Astrocyte (in vitro differentiated cells and primary cell): Measurements from ENCODE around the gene RASA2. TPM values are rescaled to one million over a fixed set of nuclear protein-coding genes. Genes with fewer than 3 reads are reported as not detected.

Experiments used
- DNase-seq: peaks from one replicate; pipeline ENCODE4 v3.0.0-alpha.2; 2010; ENCODE audit warnings: low read depth
- FAIRE-seq: peaks from 2 replicates; lab custom pipeline; 2011; peaks lifted over from hg19 to GRCh38; lab: Jason Lieb, UNC
- H2AFZ ChIP-seq: 2 replicates; pipeline ENCODE4 v1.6.0; 2012; ENCODE audit warnings: low read depth, low read length, inconsistent platforms
- H3K27ac ChIP-seq: 2 replicates; pipeline ENCODE4 v1.5.1; 2011; ENCODE audit warnings: low read depth, low read length, inconsistent platforms
- H3K27me3 ChIP-seq: 2 replicates; pipeline ENCODE4 v1.6.0; 2011; ENCODE audit warnings: low read length, inconsistent platforms; ENCODE audit not compliant: insufficient read depth
- H3K36me3 ChIP-seq: 2 replicates; pipeline ENCODE4 v1.5.1; 2011; ENCODE audit warnings: low read length, inconsistent platforms; ENCODE audit not compliant: insufficient read depth
- H3K4me1 ChIP-seq: 2 replicates; pipeline ENCODE4 v1.5.1; 2011; ENCODE audit warnings: low read length, inconsistent platforms; ENCODE audit not compliant: insufficient read depth
- H3K4me2 ChIP-seq: 2 replicates; pipeline ENCODE4 v1.6.0; 2012; ENCODE audit warnings: low read length, inconsistent platforms
- H3K4me3 ChIP-seq: 2 replicates; pipeline ENCODE4 v1.5.1; 2011; ENCODE audit warnings: low read depth, mild to moderate bottlenecking, low read length, inconsistent platforms; ENCODE audit not compliant: insufficient read depth
- H3K79me2 ChIP-seq: 2 replicates; pipeline ENCODE4 v1.6.0; 2012; ENCODE audit warnings: mild to moderate bottlenecking, low read length, inconsistent platforms; ENCODE audit not compliant: insufficient read depth
- H3K9ac ChIP-seq: 2 replicates; pipeline ENCODE4 v1.6.0; 2012; ENCODE audit warnings: mild to moderate bottlenecking, low read length, inconsistent platforms
- H3K9me3 ChIP-seq: 2 replicates; pipeline ENCODE4 v1.5.1; 2012; ENCODE audit warnings: low read depth, mild to moderate bottlenecking, low read length, inconsistent platforms; ENCODE audit not compliant: insufficient read depth
- H4K20me1 ChIP-seq: 2 replicates; pipeline ENCODE4 v1.6.0; 2012; ENCODE audit warnings: low read length, inconsistent platforms; ENCODE audit not compliant: insufficient read depth
- H3K27ac Mint-ChIP-seq: one replicate; pipeline ENCODE4 v1.8.0; 2021; ENCODE audit warnings: mild to moderate bottlenecking, mixed read lengths; ENCODE audit not compliant: unreplicated experiment
- H3K27me3 Mint-ChIP-seq: one replicate; pipeline ENCODE4 v1.8.0; 2021; ENCODE audit warnings: low read depth, mixed read lengths; ENCODE audit not compliant: unreplicated experiment
- H3K36me3 Mint-ChIP-seq: one replicate; pipeline ENCODE4 v1.8.0; 2021; ENCODE audit warnings: low read depth, mixed read lengths; ENCODE audit not compliant: unreplicated experiment
- H3K4me1 Mint-ChIP-seq: one replicate; pipeline ENCODE4 v1.8.0; 2021; ENCODE audit warnings: low read depth, mixed read lengths; ENCODE audit not compliant: unreplicated experiment
- H3K4me3 Mint-ChIP-seq: one replicate; pipeline ENCODE4 v1.8.0; 2021; ENCODE audit warnings: mild to moderate bottlenecking, moderate library complexity, mixed read lengths; ENCODE audit not compliant: unreplicated experiment
- H3K9me3 Mint-ChIP-seq: one replicate; pipeline ENCODE4 v1.8.0; 2021; ENCODE audit warnings: mild to moderate bottlenecking, mixed read lengths; ENCODE audit not compliant: unreplicated experiment
- EZH2 ChIP-seq: IDR thresholded peaks from 2 replicates; pipeline ENCODE4 v1.6.1; 2012; ENCODE audit warnings: mild to moderate bottlenecking, low read length, inconsistent platforms; ENCODE audit not compliant: insufficient read depth
- total RNA-seq: library from RNA; stranded (reverse); gene quantifications from 2 replicates; pipeline ENCODE4 v1.2.1, GENCODE V29; 2021
- TF ChIP-seq, protein P1 (sequence below): IDR thresholded peaks from 2 replicates; pipeline ENCODE4 v1.5.1; 2011; ENCODE audit warnings: low read depth, mild to moderate bottlenecking, inconsistent platforms, low read length, moderate library complexity; ENCODE audit not compliant: insufficient read depth

The RASA2 gene
- total RNA-seq, 1 donor from 2014 or later: 19.0 TPM

DNA sequence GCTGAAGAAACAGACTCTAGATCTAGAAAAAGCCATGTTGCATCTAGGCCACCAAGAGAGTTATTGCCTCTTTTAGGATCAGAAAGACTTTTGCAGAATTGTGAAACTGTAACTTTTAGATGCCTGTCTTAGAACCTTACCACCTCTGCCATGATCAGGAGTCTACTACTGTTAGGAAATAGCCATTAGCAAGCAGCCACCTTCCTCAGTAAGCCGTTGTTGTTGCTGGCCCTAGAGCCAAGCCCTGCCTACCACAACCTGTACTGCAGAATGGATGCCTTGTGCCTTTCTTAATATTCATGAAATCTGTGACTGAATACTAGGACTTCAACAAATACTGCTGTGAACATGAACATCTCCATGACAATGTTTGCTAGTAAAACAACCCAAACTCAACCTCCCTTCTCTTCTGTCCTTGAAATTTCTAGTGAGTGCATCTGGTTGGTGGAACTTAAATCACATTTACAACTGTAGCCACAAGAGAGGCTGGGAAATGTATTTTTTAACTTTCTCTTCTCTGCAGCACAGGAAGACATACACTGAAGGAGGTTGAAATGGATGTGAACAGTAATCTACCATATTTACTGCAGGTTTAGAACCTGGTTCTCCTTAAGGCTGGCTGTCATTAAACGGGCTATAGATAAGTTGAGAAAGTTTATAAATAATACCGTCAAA is 20.7 kb downstream of the RASA2 start:
- DNase-seq: no peak
- Histone ChIP-seq H3K4me3 (no peak overlapping the region), H4K20me1 (peaks cover 60% of the 10 kb centered on the region), H3K4me2 (no peak overlapping the region), H3K4me1 (no peaks in the 10 kb centered on the region), H3K27ac (no peak overlapping the region), H3K36me3 (no peaks in the 10 kb centered on the region), H2AFZ (no peak overlapping the region), H3K9me3 (no peaks in the 10 kb centered on the region), H3K79me2 (peaks cover 97% of the 10 kb centered on the region), H3K27me3 (no peaks in the 10 kb centered on the region), H3K9ac (no peak overlapping the region)
- no peak overlapping the region for H3K27ac Mint-ChIP-seq
- H3K4me1 Mint-ChIP-seq: peaks cover 10% of the 10 kb centered on the region
- H3K27me3 Mint-ChIP-seq: no peaks in the 10 kb centered on the region
- TF ChIP-seq EZH2: no peak
- TF ChIP-seq, protein P1, sequence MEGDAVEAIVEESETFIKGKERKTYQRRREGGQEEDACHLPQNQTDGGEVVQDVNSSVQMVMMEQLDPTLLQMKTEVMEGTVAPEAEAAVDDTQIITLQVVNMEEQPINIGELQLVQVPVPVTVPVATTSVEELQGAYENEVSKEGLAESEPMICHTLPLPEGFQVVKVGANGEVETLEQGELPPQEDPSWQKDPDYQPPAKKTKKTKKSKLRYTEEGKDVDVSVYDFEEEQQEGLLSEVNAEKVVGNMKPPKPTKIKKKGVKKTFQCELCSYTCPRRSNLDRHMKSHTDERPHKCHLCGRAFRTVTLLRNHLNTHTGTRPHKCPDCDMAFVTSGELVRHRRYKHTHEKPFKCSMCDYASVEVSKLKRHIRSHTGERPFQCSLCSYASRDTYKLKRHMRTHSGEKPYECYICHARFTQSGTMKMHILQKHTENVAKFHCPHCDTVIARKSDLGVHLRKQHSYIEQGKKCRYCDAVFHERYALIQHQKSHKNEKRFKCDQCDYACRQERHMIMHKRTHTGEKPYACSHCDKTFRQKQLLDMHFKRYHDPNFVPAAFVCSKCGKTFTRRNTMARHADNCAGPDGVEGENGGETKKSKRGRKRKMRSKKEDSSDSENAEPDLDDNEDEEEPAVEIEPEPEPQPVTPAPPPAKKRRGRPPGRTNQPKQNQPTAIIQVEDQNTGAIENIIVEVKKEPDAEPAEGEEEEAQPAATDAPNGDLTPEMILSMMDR: no peak
- peaks cover 3% of the 10 kb centered on the region for H3K36me3 Mint-ChIP-seq
- FAIRE-seq: no peak
- H3K4me3 Mint-ChIP-seq: no peak overlapping the region
- no peaks in the 10 kb centered on the region for H3K9me3 Mint-ChIP-seq

- no peak overlapping the region for H3K4me3 Mint-ChIP-seq
Measured at GRCh38 chr3:141508067-141508436, 21.2 kb downstream of the RASA2 start.

More at GRCh38 chr3:141508067-141508436, 21.2 kb downstream of the RASA2 start:
- Mint-ChIP-seq H3K4me1 (peaks cover 10% of the 10 kb centered on the region), H3K27me3 (no peaks in the 10 kb centered on the region), H3K27ac (no peak overlapping the region), H3K9me3 (no peaks in the 10 kb centered on the region), H3K36me3 (peaks cover 6% of the 10 kb centered on the region)
- Histone ChIP-seq H3K9ac (no peak overlapping the region), H2AFZ (no peak overlapping the region), H3K4me2 (no peak overlapping the region), H3K27me3 (no peaks in the 10 kb centered on the region), H3K27ac (no peak overlapping the region), H3K4me1 (no peaks in the 10 kb centered on the region), H3K79me2 (peaks cover 92% of the 10 kb centered on the region), H4K20me1 (peaks cover 55% of the 10 kb centered on the region), H3K4me3 (no peak overlapping the region), H3K9me3 (no peaks in the 10 kb centered on the region), H3K36me3 (no peaks in the 10 kb centered on the region)
- no peak for FAIRE-seq
- TF ChIP-seq, protein P1: no peak
- TF ChIP-seq EZH2: no peak
- DNase-seq: no peak
